ENCODE results near the gene SLC6A18.

The SLC6A18 gene

DNA sequence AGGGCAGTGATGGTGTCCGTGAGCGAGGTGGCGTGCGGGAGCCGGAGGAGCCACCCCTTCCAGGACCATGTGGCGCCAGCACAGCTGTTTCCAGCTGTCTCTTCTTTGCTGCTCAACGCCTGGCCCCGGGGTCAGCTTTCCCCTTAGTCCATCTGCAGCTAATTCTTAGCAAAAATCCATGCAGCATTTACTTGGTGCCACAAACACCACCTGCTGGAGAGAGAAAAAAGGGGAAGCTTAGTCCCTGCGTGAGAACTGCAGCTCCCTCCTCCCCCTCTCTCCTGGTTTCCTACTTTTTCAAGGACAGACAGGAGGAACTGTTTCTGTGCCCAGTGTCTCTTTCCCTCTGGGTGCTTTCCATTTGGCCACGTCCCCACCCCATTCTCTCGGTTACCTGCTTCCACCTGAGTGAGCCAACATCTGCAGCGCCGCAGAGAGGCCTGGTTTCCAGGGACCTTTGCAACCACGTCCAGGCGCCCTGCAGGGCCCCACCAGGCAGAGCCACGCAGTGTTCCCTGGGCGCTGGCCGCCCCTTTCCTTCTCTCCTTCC is 20.4 kb upstream of the SLC6A18 start:
- peak; percentile 73 for DNase-seq

DNA sequence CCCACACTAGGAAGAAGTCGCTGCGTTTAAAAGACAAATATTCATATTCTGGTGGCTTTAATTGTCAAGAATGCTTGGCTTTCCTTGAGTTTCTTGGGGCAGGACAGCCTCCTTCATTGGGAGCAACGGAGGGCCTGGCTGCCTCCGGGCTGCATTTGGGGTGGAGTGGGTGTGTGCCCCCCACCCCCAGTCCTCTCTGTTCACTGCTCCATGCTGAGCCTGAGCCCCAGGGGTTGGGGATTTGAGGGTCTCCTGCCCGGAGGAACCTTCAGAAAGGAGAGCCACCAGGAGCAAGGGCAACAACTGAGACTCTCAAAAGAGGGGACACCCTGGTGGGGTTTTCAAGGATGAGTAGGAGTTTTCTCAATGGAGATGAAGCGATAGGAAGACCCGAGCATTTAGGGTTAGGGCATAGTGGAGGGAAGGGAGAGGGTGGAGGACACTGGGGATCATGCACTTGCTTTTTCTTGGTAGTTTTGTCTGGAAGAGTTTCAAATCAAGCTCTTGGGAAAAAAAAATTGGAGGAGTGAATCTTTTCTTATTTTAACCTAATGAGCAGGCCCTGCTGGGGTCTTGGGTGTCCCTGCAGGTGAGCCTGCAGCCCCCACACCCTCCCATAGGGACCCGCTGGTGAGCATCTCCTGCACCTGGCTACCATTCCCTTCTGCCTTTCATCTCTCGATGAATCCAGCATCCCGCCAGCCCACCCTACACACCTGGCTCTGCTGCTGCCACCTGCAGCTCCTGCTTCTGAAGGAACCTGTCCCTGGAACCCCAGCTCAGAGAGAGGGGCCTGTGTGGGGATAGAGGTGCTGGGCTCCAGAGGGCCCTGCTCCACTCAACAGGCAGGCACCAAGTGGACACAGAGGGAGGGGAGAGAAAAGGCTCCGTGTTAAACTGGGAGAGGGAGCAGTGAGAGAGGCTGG is 19.7 kb upstream of the SLC6A18 start:
- DNase-seq = no peak

DNA sequence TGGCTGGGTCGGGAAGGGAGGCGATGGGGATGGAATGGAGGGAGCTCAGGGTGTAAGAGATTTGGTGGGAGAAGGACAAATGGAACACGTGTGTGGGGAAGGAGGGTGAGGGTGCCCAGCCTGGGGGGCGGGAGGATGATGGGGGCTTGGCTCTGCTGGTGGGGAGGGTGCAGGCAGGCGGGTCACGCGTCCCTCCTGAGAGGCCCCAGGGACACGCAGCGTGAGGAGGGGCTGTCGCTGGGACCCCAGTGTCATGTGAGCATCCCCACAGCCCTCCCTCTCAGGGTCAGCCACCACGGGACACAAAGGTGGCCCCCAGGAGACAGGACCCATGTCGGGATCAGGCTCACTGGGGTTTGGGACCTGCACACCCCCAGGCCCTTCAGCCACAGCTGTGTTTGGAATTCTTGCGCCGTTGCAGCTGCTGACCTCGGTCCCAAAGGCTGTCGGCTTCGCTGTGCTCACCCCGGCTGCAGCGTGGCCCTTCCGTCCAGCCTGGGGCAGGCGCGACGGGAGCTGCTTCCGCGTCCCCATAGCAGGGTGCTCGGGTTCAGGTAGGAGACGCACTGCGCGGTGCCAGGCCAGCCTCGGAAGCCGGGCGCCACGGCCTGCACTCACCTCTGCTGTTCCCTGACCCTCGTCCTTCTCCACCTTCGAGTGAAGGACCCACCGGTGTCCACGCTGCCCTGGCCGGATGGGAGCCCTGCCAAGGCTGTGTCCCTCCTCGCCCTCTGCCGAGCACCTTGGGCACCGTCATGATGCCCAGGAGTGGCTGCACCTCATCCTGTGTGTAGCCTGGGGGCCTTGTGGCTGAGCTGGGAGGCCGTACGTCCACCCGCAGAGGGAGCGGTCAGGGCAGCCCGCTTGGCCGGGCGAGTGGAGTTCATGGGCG is 18.4 kb upstream of the SLC6A18 start:
- DNase-seq = no peak

DNA sequence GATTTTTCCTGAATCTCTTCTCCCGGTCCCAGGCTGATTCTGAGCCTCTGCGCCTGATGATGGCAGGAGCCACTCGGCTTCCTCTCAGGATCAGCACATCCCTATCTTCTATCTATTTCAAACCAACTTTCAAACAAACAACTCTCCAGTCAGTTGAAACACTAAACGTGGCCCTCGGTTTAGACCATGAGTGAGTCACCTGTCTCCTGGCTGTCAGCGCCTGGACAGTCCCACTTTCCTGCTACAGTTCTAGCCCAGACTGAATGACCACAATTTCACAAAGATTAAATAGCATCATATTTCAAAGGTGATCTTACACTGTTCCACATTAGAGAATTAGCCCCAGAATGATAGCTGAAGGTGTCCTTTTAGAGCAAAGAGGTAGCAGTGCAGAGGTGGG is 17.6 kb upstream of the SLC6A18 start:
- DNase-seq = no peak

GRCh38 chr5:1208221-1208742 is 16.9 kb upstream of the SLC6A18 start:
- no peak for DNase-seq

DNA sequence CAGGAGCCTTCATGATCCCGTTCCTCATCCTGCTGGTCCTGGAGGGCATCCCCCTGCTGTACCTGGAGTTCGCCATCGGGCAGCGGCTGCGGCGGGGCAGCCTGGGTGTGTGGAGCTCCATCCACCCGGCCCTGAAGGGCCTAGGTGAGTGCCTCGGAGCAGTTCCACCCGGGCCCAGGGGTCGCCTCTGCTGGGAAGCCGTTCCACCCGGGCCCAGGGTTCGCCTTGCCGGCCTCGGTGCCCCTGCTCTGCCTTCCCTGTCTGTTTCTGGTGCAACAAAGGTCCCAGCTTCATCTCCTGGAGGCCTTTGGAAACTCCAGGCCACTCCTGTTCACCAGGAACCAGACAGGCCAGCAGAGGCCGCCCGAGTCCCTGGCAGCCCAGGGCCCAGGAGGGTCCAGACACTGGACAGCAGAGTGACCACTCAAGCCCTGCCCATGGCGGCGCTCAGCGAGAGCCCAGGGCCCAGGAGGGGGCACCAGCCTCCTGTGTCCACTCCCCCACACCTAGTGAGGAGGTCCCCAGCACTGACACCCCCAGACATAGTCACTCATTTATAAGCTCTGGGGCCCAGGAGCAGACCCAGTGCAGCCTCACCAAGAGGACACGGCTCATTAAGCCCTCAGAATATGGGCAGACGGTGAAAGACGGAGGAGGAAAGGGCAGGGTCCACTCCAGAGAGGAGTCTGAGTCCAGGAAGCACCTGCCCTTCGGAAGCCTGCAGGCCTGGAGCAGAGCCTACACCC is 16.3 kb upstream of the SLC6A18 start:
- DNase-seq = no peak

DNA sequence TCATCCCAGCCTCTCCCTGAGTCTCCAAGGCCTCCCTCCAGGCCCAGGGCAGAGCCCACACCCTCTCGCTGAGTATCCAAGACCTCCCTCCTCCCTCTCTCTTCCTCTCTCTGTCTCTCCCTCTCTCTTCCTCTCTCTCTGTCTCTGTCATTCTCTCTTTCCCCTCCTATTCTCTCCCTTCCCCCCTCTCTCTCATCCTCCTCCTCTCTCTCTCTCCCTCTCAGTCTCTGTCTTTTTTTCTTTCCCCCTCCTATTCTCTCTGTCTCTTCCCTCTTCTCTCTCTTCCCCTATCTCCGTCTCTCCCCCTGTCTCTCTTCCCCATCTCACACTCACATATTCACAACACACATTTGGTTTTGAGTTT is 15.7 kb upstream of the SLC6A18 start:
- DNase-seq = no peak

DNA sequence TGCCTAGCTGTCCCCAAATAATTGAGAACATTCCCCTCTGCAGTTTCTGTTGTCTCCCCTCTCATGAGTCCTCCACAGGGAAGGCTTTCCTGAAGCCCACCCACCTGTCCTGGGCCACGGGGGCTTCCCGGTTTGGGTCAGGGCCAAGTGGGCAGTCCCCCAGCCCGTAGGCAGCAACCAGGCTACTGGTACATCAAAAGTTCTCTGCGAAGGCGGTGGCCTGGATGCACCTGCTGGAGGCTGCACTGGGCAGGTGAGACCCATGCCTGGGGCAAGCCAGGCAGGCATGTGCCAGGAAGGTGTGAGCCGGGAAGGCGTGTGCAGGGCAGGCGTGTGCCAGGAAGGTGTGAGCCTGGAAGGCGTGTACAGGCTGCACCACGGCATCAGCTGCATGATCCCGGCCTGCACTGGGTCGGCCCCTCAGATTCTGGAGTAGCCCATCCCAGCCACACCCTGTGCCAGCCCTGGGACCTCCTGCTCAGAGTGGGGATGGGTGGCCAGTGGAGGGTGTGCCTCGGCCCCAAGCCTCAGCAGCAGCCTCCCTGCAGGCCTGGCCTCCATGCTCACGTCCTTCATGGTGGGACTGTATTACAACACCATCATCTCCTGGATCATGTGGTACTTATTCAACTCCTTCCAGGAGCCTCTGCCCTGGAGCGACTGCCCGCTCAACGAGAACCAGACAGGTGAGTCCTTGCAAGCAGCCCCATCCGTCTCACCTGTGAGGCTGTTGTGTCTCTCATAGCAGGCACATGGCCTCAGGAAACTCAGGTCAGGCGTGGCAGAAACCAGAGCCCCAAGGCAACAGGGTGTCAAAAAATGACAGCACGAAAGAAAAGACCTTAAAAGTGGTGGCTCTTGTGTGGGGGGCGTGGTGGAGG is 15.0 kb upstream of the SLC6A18 start:
- DNase-seq = no peak

GRCh38 chr5:1210832-1211251 is 14.3 kb upstream of the SLC6A18 start:
- no peak for DNase-seq

DNA sequence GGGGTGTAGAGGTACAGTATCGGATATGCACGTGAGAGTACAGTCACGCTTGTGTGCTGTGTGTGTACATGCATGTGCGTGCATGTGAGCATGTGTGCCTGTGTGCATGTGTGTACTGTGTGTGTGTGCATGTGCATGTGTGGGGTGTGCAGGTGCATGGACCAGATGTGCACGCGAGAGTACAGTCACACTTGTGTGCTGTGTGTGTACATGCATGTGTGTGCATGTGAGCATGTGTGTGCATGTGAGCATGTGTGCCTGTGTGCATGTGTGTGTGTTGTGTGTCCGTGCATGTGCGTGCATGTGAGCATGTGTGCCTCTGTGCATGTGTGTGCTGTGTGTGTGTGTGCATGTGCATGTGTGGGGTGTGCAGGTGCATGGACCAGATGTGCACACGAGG is 13.5 kb upstream of the SLC6A18 start:
- DNase-seq = no peak

- DNase-seq = no peak
Observed at GRCh38 chr5:1212271-1212670, 12.9 kb upstream of the SLC6A18 start.

DNA sequence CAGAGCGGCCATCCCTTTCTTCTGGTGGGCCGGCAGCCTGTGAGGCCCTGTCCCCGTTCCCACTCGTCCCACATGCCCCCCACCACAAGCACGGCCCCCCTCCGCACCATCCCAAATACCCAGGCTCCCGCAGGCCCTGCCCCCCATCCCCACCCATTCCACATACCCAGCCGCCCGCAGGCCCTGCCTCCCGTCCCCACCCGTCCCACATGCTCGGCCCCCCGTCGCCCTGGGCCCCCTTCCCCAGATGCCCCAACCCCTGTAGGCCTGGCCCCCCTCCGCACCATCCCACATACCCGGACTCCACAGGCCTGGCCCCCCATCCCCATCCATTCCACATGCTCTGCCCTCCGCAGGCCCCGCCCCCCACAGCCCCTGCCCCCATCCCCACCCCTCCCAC is 12.3 kb upstream of the SLC6A18 start:
- no peak for DNase-seq

DNA sequence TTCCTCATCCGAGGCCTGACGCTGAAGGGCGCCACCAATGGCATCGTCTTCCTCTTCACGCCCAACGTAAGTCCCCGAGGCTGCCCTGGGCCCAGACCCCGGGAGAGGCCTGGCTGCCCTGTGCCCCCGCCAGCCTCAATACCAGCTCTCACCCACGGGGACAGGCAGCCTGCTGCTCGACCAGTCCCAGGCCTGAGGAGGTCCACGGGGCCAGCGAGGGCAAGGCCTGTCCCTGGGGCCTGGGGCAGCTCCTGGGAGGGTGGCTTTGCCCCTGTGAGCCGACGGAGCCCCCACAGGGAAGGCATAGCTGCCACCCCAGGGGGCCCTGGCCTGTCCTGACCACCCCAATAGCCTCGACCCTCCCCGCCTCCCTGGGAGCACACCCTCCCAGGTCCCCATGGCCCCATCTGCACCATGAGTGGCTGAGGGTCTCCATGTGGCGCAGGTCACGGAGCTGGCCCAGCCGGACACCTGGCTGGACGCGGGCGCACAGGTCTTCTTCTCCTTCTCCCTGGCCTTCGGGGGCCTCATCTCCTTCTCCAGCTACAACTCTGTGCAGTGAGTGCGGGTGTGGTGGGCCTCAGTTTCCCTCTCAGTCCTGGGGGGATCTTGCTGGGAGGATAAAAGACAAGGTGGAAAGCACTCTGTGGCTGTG is 11.5 kb upstream of the SLC6A18 start:
- DNase-seq = no peak

GRCh38 chr5:1214163-1214935 is 10.8 kb upstream of the SLC6A18 start:
- no peak for DNase-seq

DNA sequence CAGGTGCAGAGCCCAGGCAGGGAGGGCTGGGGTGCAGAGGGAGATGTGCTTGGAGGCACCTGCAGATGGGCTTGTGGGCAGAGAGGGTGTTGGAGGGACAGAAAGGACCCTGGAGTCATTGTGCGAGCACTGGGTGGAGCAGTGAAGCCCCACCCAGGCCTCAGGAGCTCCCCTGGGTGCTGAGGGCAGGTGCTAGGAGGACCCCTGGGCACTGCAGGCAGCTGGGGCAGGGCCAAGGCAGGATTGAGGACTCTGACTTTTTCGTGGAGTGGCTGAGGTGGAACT is 10.3 kb upstream of the SLC6A18 start:
- no peak for DNase-seq

GRCh38 chr5:1215320-1216096 is 9.7 kb upstream of the SLC6A18 start:
- no peak for DNase-seq

GRCh38 chr5:1216211-1216917 is 8.8 kb upstream of the SLC6A18 start:
- no peak for DNase-seq

DNA sequence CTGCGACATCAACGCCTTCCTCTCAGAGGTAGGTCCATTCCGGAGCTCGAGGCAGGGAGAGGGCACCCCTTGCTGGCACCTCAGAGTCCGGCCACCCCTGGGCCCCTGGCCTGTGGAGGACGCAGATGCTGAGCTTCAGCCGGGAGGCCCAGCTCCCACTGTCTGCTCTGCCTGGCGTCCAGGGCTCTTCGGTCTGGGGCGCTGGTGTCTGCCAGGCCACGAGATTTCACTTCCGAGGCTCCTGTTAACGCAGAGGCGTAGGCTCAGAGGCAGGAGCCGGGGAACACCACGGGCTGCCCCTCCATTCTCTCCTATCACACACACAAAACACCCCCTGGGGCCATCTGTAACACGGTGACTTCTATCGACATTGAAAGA is 8.3 kb upstream of the SLC6A18 start:
- no peak for DNase-seq

DNA sequence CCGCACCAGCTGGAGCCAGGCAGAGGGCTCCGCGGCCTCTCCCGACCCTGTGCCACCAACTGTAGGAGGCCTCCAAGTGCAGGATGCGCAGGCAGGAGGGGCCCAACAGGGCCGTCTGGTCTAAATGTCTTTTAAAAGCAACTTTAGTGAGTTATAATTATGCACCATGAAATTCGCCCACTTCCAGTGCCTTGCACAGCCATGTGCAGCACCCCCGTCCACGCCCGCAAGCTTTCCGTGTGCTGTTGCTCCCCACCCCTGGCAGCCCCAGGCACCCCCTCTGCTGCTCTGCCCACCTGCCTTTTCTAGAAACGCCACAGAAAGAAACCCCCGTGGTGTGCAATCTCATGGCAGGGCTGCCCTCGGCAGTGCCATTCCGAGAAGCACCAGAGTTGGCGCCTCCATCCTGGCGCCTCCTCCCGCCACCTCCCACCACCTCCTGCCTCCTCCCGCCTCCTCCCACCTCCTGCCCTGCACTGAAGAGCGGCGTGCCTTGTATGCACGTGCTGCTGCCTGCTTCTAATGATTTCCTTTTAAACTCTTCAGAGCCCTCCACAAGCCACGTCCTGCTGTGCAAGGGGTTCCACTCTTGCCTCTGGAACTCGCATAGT is 7.5 kb upstream of the SLC6A18 start:
- no peak for DNase-seq

Measured in islet precursor cell (in vitro differentiated cells).